Measurements from ENCODE around the gene SKOR1. TPM values are rescaled to one million over a fixed set of nuclear protein-coding genes. Genes with fewer than 3 reads are reported as not detected.

The SKOR1 gene
- polyA plus RNA-seq, 1 of the 3 experiments (the other 2 are of a cell fraction): 0.26 TPM

- Histone ChIP-seq H3K4me3 (ENCODE audit: low read depth in 2 of 2, low read length in 1 of 2) (no peak overlapping the region), H3K9me2 (no peaks in the 10 kb centered on the region), H2AFZ (ENCODE audit: low read depth) (no peak overlapping the region), H3K27ac (ENCODE audit: low read depth in 2 of 2, low read length in 1 of 2) (no peak overlapping the region), H3K36me3 (replicated peaks in 1 of 2; ENCODE audit: control insufficient read depth in 1 of 2, insufficient read depth in 2 of 2, low read length in 1 of 2) (no peaks in the 10 kb centered on the region), H3K9me3 (no peaks in the 10 kb centered on the region), H3K4me1 (ENCODE audit: control insufficient read depth in 1 of 2, insufficient read depth in 2 of 2, low read depth in 1 of 2, low read length in 1 of 2) (peaks cover 0 to 12% of the 10 kb centered on the region in 2 experiments; a peak in 1 of 4 replicates), H3K79me2 (ENCODE audit: insufficient read depth) (no peaks in the 10 kb centered on the region), H4K20me1 (ENCODE audit: insufficient read depth) (no peaks in the 10 kb centered on the region), H3K9ac (no peak overlapping the region), H3K4me2 (no peak overlapping the region), H3K27me3 (ENCODE audit: insufficient read depth) (no peaks in the 10 kb centered on the region), H3F3A (replicated peaks; ENCODE audit: insufficient read depth) (no peaks in the 10 kb centered on the region)
- WGBS (ENCODE audit: low lambda C conversion rate): 92% methylated on average over 2 of the region's 2 CpGs
- DNase-seq: no peak
- POLR2A ChIA-PET: no interaction called here
- TF ChIP-seq CTCF (IDR thresholded peaks at IDR 0.05) (no peak), EZH2phosphoT487 (IDR thresholded peaks at IDR 0.05; ENCODE audit: borderline replicate concordance, low read depth) (no peak), GABPA (IDR thresholded peaks at IDR 0.05; ENCODE audit: low read depth) (no peak), TCF12 (IDR thresholded peaks at IDR 0.05) (no peak)
- CTCF ChIA-PET: interaction anchor here (1.7 kb wide), 1 partner anchor 344 kb away, joined by 5 read pairs; no protein-coding TSS in a partner anchor
Measured at GRCh38 chr15:67801142-67801541, 24.2 kb upstream of the SKOR1 start.

- CTCF ChIA-PET: no interaction called here
- no peak for DNase-seq
- TF ChIP-seq ELF1 (IDR thresholded peaks at IDR 0.05) (no peak), RCOR1 (IDR thresholded peaks at IDR 0.05; ENCODE audit: low read length) (no peak), NRF1 (IDR thresholded peaks at IDR 0.05; ENCODE audit: low read depth, low read length) (no peak), FOXJ3 (CRISPR knock-in tag; IDR thresholded peaks at IDR 0.05) (no peak), MXI1 (IDR thresholded peaks at IDR 0.05; ENCODE audit: low read depth, low read length) (no peak), ZBTB33 (IDR thresholded peaks at IDR 0.05; ENCODE audit: borderline replicate concordance, low read depth) (no peak), RAD21 (IDR thresholded peaks at IDR 0.05; ENCODE audit: low read length) (no peak), EZH2phosphoT487 (IDR thresholded peaks at IDR 0.05; ENCODE audit: borderline replicate concordance, low read depth) (no peak), USF2 (IDR thresholded peaks at IDR 0.05; ENCODE audit: borderline replicate concordance, low read depth, low read length) (no peak), FOXM1 (IDR thresholded peaks at IDR 0.05; ENCODE audit: low read depth) (no peak), USF1 (IDR thresholded peaks at IDR 0.05; ENCODE audit: borderline replicate concordance, low read depth) (no peak), SIN3A (IDR thresholded peaks at IDR 0.05; ENCODE audit: borderline replicate concordance, low read depth, low read length) (no peak), TAF1 (IDR thresholded peaks at IDR 0.05; ENCODE audit: borderline replicate concordance, low read depth, low read length) (no peak), MEF2A (IDR thresholded peaks at IDR 0.05; ENCODE audit: borderline replicate concordance, low read depth) (no peak), TEAD4 (IDR thresholded peaks at IDR 0.05; ENCODE audit: borderline replicate concordance, insufficient read depth) (no peak), IRF3 (IDR thresholded peaks at IDR 0.05; ENCODE audit: low read depth, low read length) (no peak), YY1 (IDR thresholded peaks at IDR 0.05; ENCODE audit: low read depth) (no peak), TCF12 (IDR thresholded peaks at IDR 0.05) (no peak)
Measured at GRCh38 chr15:67801926-67802914, 23.1 kb upstream of the SKOR1 start.

More at GRCh38 chr15:67801926-67802914, 23.1 kb upstream of the SKOR1 start:
- Histone ChIP-seq H3K4me1 (ENCODE audit: control insufficient read depth in 1 of 2, insufficient read depth in 2 of 2, low read depth in 1 of 2, low read length in 1 of 2) (peaks cover 0 to 8% of the 10 kb centered on the region in 2 experiments; a peak in 1 of 4 replicates), H3K79me2 (ENCODE audit: insufficient read depth) (no peaks in the 10 kb centered on the region), H2AFZ (ENCODE audit: low read depth) (no peak overlapping the region), H3K4me2 (no peak overlapping the region), H3K27ac (ENCODE audit: low read depth in 2 of 2, low read length in 1 of 2) (no peak overlapping the region), H3F3A (replicated peaks; ENCODE audit: insufficient read depth) (no peaks in the 10 kb centered on the region), H3K9ac (no peak overlapping the region), H4K20me1 (ENCODE audit: insufficient read depth) (no peaks in the 10 kb centered on the region), H3K4me3 (ENCODE audit: low read depth in 2 of 2, low read length in 1 of 2) (no peak overlapping the region), H3K9me3 (no peaks in the 10 kb centered on the region), H3K27me3 (ENCODE audit: insufficient read depth) (no peaks in the 10 kb centered on the region), H3K36me3 (replicated peaks in 1 of 2; ENCODE audit: control insufficient read depth in 1 of 2, insufficient read depth in 2 of 2, low read length in 1 of 2) (no peaks in the 10 kb centered on the region), H3K9me2 (no peaks in the 10 kb centered on the region)
- POLR2A ChIA-PET: no interaction called here
- 91% methylated on average over 10 of the region's 19 CpGs for WGBS (ENCODE audit: low lambda C conversion rate)
